ENCODE results near the gene PGM1.

PGM1 gene

DNA sequence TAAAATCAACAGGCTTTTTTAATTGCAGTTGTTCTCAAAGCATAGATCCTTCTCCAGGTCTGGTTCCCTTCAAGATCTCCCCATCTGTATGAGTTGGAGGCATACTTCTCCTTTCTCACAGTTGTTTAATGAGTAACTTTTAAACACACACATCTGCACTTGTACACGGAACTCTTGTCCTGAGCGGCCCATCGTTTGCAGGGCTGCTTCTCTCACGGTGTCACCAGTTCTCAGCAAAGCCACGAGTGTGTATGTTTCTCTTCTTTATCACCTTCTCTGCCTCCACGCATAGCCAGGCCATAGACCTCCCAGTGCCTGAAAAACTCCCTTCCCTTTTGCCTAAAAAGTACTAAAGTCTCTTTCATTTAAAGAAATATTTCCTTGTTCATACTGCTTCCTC lies 111.9 kb downstream of the PGM1 start:
- no peak for DNase-seq

DNA sequence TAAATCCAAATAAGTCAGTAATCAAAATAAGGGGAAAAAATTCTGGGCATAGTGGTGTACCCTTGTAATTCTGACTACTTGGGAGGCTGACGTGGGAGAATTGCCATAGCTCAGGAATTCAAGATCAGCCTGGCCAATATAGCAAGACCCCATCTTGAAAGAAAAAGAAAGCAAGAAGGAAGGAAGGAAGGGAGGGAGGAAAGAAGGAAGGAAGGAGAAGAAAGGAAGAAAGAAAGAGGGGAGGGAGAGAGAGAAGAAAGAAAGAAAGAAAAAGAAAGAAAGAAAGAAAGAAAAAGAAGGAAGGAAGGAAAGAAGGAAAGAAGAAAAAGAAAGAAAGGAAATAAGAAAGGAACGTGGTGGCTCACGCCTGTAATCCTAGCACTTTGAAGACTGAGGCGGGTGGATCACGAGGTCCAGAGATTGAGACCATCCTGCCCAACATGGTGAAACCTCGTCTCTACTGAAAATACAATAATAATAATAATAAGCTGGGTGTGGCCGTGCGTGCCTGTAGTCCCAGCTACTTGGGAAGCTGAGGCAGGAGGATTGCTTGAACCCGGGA lies 116.1 kb downstream of the PGM1 start:
- no peak for DNase-seq

Measured in hematopoietic multipotent progenitor cell treated with erythropoietin and hydrocortisone succinate and interleukin-3 and kit ligand, for 8 days (in vitro differentiated cells).